Measurements from ENCODE around the gene FNTB. TPM values are rescaled to one million over a fixed set of nuclear protein-coding genes. Genes with fewer than 3 reads are reported as not detected.

Gene FNTB
- total RNA-seq, 1 experiment from 2014 or later: 9.0 TPM

- DNase-seq (ENCODE audit: low spot score): no peak
Measured at GRCh38 chr14:64953310-64953654, 33.4 kb upstream of the FNTB start.

- no peak for DNase-seq (ENCODE audit: low spot score)
Measured at GRCh38 chr14:64953661-64954060, 33.0 kb upstream of the FNTB start.

DNA sequence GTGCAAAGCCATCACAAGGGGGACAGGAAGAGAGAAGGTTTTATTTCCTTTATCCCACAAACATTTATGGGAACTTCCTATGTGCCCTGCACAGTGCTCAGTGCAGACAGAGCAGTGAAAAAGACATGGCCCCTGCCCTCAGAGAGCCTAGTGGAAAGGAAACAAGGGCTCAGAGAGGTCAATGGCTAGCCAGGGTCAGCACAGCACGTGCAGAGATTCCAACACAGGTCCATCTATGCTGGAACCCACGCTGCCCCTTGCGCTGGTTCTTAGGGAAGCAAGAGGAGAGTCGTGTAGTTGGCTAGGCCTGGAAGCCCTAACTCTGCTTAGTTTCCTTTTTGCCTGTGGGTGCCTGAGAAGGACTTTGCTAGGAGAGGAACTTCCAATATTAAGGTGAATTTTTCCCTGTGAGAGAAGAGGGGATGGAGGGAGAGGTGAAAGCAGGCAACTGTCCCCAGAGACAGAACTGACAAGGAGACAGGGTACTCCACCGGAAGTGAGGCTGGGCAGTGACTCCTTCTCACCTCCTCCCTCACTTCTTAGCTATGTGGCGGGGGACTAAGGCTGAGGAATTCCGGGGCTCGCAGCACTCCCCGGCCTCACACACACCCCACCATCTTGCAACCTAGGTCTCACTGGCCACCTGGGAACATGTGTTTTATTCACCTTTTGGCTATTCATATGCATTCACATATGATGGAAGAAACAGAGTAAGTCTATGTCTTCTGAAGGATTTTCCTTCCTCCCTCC lies 32.0 kb upstream of the FNTB start:
- DNase-seq (ENCODE audit: low spot score): no peak

GRCh38 chr14:64955297-64955696 lies 31.4 kb upstream of the FNTB start:
- DNase-seq (ENCODE audit: low spot score): no peak

DNA sequence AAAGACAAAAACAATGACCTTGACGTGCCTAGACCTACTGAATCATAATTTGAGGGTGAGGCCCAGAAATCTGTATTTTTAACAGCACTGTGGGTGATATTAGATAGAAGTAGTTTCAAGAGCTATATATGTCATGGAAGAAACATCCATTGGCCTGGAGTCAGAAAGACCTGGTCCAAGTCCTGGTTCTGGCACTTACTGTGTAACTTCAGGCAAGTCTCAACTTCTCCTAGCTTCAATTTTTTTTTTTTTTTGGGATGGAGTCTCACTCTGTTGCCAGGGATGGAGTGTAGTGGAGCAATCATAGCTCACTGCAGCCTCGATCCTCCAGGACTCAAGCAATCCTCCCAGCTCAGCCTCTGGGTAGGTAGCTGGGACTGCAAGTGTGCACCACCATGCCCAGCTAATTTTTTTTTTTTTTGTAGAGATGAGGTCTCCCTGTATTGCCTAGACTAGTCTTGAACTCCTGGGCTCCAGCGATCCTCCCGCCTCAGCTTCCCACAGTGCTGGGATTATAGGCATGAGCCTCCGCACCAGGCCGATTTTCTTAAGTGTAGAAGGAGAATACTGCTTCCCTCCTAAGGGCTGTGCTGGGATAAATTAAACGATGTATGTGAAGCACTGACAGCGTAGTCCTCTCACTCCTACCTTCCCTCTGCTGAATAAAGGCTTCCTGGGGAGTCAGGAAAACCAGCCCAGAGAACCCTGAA lies 29.8 kb upstream of the FNTB start:
- no peak for DNase-seq (ENCODE audit: low spot score)

DNA sequence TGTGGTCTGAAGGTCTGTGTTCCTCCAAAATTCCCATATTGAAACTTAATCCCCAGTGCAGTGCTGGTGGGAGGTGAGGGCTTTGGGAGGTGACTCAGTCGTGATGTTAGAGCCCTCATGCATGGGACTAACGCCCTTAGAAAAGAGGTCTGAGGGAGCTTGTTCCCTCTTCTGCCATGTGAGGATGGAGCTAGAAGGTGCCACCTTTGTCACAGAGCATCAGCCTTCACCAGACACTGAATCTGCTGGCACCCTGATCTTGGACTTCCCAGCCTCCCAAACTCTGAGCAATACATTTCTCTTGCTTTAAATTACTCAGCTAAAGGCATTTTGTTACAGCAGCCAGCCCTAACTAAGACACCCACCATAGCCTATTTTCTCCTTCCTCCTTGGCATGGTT lies 28.5 kb upstream of the FNTB start:
- DNase-seq (ENCODE audit: low spot score): no peak

- DNase-seq (ENCODE audit: low spot score): no peak
Measured at GRCh38 chr14:64958743-64959142, 28.0 kb upstream of the FNTB start.

DNA sequence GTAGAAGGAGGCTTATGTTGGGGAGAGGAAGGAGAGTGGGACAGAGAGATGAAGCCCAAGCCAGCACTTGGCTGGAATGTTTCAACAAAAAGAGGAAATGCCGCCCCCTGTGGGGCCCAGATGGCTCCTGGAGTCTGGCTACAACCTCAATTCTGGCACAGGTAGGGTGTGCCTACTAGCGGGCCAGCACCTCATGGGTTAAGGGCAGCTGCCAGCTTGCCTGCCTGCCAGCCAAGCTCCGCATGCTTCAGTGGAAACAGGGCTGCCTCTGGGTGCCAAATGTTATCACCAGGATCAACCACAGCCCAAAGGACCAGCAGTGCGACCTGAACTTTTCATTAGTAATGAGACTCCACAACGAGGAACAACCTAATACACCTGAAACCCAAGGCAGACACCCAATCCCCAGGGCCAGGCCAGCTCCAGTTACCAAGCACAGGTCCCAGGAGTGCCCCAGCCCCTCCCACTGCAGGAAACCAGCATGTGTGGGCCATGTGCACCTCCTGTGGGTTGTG lies 25.9 kb upstream of the FNTB start:
- no peak for DNase-seq (ENCODE audit: low spot score)

DNA sequence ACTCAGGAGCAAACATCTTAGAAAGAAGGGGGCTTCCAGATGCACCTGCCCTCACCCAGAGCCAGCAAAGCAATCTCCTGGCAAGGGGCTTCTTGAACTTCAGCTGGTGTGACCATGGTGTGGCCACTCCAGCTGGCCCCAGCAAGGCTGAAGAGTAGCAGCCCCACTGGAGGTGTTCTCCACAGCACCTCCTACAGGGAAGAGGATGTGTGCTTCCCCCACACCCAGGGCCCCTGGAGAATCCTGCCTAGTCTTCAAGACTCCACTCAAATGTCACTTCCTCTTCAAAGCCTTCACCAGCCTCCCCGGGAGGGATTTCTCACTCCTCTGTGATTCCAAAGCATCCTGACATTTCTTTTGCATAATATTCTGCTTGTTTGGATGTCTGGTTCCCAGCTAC lies 23.1 kb upstream of the FNTB start:
- no peak for DNase-seq (ENCODE audit: low spot score)

GRCh38 chr14:64965356-64966000 lies 21.2 kb upstream of the FNTB start:
- DNase-seq (ENCODE audit: low spot score): no peak

GRCh38 chr14:64966976-64967375 lies 19.7 kb upstream of the FNTB start:
- DNase-seq (ENCODE audit: low spot score): no peak

DNA sequence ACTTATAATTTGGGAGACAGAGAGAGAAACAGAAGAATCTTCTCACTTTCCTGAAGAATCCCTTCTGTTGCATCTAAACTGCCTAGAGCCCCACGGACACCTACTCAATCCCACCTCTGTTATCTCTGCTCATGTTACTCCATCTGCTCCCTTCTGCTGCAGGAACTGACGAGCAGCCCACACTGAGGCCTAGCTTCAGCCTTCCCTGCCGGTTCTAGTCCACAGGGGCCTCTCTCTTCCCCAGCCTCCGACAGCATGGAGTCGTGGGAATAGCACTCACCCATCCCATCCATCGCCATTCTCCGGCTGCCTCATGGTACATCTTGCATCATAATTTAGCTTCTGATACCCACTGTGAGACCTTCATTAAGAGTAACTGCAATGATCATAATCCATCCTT lies 18.5 kb upstream of the FNTB start:
- peak; percentile 31 for DNase-seq (ENCODE audit: low spot score)

DNA sequence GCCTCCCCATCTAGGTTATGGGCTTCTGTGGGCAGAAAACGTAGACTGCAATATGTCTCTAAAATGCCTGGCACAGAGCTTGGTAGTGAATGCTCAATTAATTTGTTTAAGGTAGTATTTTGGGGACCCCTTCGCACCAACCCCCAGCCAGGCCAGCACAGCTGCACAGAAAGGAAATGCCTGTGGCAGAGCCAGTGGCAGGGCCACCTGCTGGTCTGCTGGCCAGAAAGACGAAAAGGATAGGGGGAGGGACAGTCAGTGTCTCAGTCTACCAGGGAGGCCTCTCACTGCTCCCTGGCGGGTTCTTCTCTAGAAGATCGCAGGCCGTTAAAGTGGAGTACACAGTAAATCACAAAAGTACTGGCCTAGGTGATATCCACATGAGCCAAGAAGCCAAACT lies 18.0 kb upstream of the FNTB start:
- peak; percentile 55 for DNase-seq (ENCODE audit: low spot score)

DNA sequence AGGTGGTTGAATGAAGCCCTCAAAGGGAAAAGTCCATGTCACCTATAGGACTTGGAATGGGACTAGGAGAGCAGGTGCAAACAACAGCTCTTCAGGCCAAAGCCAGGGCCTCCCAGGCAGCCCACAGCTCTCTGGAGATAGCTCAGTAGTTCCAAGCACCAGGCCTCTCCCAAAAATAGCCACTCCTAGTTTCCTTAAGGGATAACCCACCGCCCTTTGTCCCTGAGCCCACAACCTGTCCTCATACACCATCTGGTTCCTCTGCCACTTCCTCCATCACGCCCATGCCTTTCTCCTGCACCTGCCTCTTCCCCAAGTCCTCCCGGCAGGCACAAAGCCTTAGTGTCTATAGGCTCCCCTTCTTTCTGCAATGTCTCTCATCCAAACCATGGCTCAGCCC lies 16.7 kb upstream of the FNTB start:
- no peak for DNase-seq (ENCODE audit: low spot score)

DNA sequence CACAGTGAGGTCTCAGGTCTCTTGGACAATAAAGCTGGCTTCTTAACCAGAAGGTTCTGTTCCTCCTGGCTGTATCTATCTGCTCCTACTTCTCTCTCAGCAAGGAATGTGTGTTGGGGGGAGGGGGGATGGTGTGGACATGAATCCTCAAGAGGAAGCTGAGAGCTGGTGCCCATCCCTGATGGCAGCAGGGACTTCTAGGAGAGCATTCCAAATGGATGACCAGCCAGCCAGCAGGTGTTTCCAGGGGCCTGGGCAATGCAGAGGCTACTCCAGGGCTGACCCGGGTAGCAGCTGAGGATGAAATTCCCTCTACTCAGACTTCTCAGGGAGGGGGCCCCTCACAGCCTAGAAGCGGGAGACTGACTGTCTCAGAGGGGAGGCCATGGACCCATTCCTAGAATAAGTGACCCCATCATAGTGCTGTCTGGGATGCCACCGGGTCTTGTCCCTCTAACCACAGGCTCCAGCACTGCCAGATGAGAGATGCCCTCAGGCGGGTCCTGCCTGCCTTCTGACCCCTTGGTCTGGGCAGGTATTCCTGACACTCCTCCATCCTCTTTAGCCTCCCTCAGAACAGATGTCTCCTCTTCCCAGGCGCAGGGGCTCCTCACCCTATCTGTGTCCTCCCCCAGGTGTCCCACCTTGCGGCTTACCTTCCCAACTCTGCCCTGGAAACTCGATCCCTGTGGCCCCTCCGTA lies 15.8 kb upstream of the FNTB start:
- DNase-seq (ENCODE audit: low spot score): peak; percentile 69

GRCh38 chr14:64971491-64971942 lies 15.2 kb upstream of the FNTB start:
- DNase-seq (ENCODE audit: low spot score): no peak

GRCh38 chr14:64971943-64972791 lies 14.5 kb upstream of the FNTB start, which contains the start of gene RAB15:
Gene RAB15, minus strand, starts transcription at chr14:64972336. Its CDS starts 260 bp downstream, at chr14:64972076.
- no peak for DNase-seq (ENCODE audit: low spot score)

DNA sequence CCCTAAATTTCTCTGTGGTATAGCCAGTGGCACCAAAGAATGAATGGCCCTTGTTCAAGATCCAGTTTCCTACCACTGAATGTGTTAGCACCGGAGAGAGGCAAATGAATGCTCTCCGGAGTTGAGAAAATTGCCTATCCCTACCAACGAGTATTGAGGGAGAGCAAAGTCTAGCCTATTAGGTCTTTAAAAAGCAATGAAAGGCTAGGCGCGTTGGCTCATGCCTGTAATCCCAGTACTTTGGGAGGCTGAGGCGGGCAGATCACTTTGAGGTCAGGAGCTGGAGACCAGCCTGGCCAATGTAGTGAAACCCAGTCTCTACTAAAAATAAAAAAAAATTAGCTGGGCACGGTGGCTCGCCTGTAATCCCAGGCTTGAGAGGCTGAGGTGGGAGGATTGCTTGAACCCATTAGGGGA lies 13.7 kb upstream of the FNTB start:
- no peak for DNase-seq (ENCODE audit: low spot score)

- no peak for DNase-seq (ENCODE audit: low spot score)
Measured at GRCh38 chr14:64973826-64974225, 12.9 kb upstream of the FNTB start.

- DNase-seq (ENCODE audit: low spot score): no peak
Measured at GRCh38 chr14:64974563-64974962, 12.1 kb upstream of the FNTB start.

Data from A172 (cell line).